SHP77 treated with DMSO at 0.1 percent for 48 hours (cell line): Measurements from ENCODE around the gene FANCD2.
"Not testable (repeated sequence)": the region's sequence is repeated elsewhere in the genome, so short reads cannot be mapped to it uniquely, and the experiment has no call there.

Source experiments
- DNase-seq: peaks from one replicate; lab custom pipeline; 2025; lab: John Stamatoyannopoulos, UW

Gene FANCD2

GRCh38 chr3:10026084-10026890 lies at the start of gene FANCD2:
Gene FANCD2 (plus strand): TSS chr3:10026437. CDS start chr3:10028658, 2,221 bp downstream.
- peak; percentile 43 for DNase-seq

- DNase-seq: peak; percentile 7
Measured at GRCh38 chr3:9976721-9977709, 49.2 kb upstream of the FANCD2 start.

DNA sequence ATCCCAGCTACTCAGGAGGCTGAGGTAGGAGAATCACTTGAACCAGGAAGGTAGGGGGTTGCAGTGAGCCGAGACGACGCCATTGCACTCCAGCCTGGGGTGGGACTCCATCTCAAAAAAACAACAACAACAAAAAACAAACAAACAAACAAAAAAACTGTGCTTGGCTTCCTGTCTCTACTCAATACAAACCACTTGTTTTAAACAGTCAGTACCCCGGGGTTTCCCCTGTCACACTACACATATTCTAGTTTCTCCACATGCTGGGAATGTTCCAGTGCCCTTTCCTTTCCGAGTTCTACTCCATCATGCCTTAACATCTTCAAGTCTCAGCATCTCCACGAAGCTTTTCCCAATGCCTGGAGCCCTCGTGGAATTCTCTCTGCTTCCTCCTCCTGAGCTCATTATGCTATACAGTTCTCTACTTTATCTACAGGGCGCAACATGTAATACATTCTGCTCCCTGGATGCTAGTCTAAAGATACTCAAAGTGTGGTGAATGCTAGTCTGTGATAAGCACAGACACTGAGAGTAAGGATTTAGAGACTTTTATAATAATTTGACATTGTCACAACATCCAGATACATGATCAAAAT lies 47.4 kb upstream of the FANCD2 start:
- no peak for DNase-seq

GRCh38 chr3:9980251-9980650 lies 46.0 kb upstream of the FANCD2 start:
- DNase-seq: no peak

GRCh38 chr3:9986230-9986725 lies 40.0 kb upstream of the FANCD2 start:
- DNase-seq: no peak

DNA sequence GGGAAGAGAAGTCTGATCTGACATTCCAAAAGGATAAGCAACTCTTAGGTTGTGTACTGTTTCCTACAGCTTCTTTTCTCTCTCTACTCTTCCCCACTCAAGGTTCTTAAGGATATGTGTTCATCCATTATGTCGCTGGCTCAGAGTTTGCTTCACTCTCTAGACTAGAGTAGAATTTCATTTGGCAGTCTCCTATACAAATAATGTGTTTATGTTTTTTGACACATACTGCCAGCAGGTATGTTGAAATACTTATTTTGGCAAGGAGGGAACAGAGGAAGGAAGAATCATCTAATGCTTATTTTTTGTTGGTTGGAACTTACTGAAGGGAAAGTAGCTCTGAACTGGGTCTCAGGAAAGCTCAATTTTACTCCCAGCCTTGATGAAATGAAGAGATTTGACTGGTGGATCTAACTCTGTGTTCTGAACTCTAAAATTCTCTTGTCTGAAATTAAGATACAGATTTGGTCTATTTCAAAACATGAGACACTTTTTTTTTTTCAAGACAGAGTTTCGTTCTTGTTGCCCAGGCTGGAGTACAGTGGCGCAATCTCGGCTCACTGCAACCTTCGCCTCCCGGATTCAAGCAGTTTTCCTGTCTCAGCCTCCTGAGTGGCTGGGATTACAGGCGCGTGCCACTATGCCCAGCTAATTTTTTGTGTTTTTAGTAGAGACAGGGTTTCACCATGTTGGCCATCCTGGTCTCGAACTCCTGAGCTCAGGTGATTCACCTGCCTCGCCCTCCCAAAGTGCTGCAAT lies 32.0 kb upstream of the FANCD2 start:
- DNase-seq: no peak

DNA sequence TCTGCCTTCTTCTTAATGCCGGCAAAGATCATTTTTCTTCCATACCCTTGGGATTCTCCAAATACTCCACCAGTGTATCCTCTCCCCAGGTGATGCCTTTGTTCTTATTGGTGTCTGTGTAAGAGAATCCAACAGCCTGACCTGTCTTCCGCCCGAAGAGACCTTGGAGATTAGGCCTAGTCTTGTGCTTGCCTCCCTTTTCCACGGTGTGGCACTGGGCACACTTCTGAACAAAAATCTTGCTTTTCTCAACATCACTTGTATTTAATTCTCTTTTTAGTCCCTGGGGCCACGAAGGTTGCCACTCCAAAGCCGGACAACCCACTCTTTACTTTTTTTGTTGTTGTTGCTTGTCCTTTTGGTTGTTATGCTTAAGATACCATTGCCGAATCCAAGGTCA lies 25.6 kb upstream of the FANCD2 start:
- DNase-seq: no peak

DNA sequence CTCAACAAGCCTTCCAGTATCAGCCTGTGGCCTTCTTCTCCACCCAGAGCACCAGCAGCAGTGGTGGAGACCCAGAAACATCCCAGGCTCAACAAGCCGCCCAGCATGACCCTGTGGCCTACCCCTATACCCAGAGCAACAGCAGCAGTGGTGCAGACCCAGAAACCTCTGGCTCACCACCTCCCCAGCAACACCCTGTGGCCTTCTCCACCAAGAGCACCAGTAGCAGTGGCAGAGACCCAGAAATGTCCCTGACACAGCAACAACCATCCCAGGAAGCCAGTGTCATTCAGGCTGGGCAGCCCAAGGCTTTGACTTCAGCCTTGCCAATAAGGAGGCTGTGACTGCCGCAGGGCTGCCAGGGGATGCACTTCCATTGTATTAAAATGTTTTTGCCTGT lies 23.3 kb upstream of the FANCD2 start:
- DNase-seq: no peak

DNA sequence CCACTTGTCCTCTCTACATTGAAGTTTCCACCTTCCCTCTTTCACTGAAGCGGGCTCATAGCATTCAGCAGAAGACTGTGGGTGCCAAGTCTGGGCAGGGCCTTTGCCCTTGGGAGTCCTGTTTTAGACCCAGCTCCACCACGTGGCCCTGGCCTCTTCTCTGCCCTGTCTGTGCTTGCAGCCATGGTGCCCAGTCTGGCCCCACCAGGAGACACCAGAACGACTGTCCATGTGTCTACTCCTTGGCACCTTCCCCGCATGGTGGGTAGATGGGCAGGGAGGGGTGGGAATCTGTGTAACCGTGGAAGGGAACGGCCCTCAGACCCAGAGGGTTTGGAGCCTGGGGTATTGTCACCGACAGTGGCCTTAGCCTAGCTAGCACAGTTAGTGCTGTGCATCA lies 21.7 kb upstream of the FANCD2 start:
- DNase-seq: no peak

DNA sequence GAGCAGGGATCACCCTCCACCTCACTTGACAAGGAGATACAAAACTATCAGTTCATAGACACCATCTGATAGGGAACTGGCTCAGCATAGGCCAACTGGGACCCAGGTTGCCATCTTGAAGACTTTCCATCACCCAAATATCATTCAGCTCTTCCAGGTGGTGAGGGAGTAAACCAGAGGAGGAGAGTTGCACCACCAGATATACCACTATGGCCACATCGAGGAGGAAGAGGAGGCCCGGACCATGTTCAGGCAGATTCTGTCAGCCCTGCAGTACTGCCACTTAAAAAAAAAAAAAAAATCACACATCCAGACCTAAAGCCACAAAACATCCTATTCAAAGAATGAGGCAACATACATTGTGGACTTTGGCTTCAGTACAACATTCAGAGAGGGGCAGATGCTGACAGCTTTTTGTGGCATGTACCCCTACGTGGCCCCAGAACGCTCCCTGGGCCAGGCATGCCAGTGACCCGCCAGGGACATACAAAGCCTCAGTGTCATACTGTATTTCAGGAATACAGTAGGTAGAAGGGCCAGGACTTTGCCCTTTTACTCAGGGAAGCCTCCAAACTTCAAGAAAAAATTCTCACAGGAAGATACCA lies 21.2 kb upstream of the FANCD2 start:
- DNase-seq: no peak

DNA sequence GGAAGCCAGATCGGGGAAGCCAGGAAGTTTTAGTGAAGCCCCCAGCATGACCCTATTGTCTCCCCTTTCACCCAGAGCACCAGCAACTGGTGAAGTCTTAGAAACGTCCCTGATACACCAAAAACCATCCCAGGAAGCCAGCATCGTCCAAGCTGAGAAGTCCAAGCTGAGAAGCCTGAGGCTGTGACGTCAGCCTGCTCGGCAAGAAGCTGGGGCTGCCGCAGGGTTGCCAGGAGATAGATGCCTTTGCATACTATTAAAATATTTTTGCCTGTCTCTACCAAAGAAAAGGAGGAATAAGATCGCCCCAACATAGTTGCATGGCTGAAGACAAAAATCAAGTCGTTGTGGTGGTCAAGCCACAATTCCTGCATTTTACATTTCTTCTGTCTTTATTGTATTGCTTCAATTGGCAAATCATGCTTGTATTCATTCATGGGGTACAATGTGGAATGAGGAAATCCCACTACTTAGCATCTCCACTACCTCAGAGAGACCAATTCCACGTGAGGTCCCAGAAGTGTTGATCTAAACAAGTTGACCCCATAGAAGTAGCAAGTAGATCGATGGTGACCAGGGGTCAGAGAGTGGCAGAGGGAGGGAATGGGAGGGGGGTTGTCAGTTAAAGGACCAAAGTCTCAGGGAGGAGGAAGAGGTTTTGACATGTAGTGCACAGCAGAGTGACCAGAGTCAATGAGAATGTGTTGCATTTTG lies 20.0 kb upstream of the FANCD2 start:
- no peak for DNase-seq

DNA sequence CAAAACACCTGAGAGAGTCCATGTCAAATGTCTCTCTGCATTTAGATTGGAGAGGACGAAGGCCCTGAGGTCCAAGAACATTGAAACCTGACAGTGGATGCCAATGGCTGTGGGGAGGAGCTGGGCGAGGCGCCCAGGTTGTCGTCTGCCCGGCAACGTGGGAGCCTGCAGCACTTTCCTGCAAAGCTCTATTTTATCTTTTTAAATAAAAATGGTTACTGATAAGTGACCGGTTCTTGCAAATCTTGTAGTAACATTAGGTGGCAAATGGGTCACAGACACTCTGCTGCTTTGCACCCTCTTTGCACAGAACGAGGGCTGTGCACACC lies 19.5 kb upstream of the FANCD2 start:
- DNase-seq: no peak

- DNase-seq: no peak
Measured at GRCh38 chr3:10007126-10007782, 19.0 kb upstream of the FANCD2 start.

DNA sequence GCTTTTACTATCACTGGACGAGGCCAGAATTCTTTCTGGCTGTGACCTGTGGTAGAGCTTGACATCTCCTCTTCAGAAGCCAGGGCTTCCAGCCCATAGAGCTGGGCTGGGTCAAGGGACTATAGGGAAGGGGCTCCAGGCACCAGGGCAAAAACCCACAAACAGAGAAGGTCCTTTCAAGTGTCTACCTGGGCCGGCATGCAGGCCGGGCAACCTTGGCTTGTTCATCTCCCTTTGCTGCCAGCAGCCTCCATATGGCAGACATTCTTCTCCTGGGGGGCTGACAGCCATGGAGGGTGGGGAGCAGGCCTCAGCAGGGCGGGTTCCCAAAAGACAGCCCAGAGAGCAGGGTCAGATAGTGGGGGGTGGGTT lies 18.0 kb upstream of the FANCD2 start:
- DNase-seq: not testable (repeated sequence)

DNA sequence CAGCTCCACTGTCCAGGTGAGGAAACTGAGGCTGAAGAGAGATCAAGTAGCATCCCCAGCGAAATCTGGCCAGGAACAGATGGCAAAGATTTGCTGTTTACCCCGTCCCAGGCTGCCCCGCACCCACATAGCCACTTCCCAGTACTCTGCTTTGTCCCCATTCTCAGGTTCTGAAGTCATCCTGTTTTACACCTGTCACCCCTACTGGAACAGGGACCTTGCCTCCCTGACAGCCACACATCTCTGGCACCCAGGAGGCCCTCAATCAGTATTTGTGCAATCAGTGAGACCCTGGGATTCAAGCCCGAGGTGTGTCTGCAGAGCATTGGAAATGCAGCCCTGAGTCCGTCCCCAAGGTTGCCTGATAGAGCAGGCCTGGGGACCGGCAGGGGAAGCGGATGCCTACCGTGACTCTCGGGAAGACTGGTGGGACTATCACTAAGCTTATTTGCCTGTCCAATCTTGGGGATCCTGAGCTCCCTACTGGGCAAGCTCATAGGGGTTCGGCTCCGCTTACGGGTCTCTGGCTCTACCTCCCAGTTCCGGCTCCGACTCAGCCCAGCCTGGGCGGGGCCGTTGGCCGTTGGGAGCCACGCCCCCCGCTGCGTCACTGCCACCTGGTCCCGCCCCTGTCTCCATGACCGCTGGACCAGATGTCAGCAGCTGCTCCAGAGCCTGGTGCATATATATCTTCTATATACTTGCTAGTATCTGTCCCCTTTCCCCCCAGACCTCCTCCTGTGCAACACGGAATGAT lies 17.5 kb upstream of the FANCD2 start:
- DNase-seq: peak; percentile 12

DNA sequence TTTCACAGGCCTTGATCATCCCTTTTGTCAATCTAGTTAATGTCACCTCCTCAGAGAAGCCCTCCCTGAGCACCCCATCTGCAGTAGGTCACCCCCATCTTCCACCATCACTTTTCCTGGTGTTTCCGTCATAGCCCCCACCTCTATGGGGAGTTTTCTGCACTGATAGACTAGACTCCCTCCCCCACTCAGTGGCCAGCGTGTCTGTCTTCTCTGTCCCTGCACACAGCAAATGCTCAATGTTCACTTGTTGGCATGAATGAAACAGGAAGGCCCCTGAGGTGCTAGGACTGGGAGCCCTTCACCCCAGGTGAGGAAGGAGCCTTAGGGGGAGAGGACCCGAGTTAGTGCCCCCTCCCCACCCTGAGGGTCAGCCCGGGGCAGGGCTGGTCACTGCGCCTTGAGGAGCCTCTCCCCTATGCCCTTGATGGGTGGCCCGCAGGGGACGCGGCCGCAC lies 15.8 kb upstream of the FANCD2 start:
- DNase-seq: no peak

GRCh38 chr3:10010878-10011465 lies 15.3 kb upstream of the FANCD2 start:
- DNase-seq: peak; percentile 56

GRCh38 chr3:10011631-10012030 lies 14.6 kb upstream of the FANCD2 start:
- no peak for DNase-seq

- DNase-seq: no peak
Measured at GRCh38 chr3:10012106-10012505, 14.1 kb upstream of the FANCD2 start.
